HG02884 (cell line): Measurements from ENCODE around the gene OTX2.

ENCODE experiments used
- ATAC-seq: cut with Tn5 transposase; IDR thresholded peaks from one replicate; pipeline ENCODE4 v1.9.1; 2021; ENCODE audit warnings: mild to moderate bottlenecking, moderate library complexity; ENCODE audit not compliant: unreplicated experiment

Gene OTX2

DNA sequence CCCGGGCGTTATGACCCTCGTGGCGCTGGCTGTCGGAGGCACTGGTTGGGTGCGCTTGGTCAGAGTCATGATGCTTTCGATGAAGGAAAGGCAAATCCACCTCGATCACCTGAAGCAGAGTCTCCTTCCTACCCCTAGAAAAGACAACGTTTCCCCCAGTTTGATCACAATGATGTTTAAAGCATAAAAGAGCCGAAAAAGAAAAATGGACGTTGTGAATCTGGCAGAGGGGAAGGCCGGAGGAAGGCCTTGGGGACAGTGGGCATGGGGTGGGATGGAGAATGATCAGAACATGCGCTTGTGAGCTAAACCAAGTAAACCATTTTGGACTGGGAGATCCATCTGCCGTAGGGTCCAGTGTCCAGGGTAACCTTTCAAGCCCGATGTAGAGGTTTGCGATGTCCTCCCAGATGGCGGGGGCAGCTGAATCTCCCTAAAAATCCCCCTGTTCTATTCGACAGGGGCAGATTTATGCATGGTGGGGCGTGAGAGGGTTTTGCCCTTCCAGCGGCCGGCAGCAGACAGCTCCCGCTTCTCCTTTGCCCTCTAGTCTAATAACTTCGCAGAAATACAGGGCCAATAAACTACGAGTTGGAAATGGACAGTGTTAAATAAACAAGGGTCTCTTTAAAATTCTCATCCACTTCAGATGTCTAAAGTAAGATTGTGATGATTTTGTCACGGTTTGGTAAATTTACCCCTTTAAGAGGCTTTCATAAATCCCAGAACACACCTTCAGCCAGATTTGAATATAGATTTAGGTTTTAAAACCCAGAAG is 2.3 kb upstream of the OTX2 start:
- ATAC-seq = no peak

DNA sequence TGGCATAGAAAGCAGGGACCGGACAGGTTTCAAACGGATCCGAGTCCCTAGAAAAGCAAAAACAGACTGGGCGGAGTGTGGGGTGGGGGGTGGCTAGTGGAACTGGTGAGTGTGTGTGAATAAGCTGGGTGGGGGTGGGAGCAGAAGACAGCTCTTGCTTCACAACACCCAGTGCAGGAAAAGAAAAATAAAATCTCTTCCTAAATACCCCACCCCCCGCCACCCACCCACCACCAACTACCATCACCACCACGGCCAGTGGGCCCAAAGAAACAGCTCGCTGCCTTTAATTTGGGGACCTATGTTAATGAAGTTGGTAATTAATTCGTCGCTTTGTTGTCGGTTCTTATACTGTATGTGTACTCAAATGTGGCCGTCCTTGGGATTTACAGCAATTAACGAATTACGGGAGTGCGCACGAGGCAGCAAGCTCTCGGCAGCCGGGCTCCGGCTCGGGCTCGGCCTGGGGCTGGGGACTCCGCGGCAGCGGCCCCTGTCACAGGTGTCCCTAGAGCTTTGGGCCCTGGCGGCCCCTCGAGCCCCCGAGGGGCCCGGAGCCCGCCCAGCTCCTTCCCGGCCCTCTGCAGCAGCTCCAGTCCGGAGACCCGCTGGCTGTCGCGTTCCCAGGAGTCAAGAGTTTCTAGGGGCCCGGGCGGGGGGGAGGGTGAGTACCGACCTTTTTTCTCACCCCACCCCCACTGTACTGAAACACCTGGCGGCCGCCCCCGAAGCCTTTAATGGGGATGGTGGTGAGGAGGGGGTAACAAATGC is 1.5 kb upstream of the OTX2 start:
- no peak for ATAC-seq

DNA sequence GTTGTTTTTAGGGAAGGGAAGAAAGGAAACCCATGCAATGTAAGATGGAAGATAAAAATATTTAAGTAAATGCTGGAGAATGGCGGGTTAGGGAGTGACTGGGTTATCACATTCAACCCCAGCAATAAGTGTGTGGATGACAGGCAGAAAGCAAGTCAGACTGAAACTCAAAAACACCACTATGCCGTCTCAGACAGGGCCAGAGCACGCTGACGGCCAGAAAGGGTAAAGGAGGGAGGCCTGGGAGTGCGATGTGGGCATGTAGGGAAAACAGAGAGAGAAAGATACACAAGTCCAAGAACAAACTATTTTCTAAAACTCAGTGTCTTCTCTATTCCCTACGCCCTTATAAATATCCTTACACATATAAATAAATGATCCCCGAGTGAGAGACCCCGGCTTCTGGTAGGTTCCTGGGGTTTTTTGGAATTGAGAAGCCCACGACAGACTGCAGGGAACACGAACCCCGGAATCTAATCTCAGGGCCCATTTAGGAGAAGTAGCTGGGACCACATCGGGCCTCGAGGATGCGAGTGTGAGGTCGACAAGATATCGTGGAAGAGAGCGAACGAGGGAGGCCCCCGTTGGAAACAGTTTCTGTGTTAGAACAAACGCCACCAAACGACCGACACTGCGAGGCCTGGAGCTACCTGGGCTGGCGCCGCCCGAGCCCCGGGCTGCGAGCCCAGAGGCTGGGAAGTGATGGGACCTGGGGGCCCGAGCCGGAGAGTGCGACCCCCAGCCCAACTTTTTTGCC is 735 bp upstream of the OTX2 start:
- no peak for ATAC-seq

DNA sequence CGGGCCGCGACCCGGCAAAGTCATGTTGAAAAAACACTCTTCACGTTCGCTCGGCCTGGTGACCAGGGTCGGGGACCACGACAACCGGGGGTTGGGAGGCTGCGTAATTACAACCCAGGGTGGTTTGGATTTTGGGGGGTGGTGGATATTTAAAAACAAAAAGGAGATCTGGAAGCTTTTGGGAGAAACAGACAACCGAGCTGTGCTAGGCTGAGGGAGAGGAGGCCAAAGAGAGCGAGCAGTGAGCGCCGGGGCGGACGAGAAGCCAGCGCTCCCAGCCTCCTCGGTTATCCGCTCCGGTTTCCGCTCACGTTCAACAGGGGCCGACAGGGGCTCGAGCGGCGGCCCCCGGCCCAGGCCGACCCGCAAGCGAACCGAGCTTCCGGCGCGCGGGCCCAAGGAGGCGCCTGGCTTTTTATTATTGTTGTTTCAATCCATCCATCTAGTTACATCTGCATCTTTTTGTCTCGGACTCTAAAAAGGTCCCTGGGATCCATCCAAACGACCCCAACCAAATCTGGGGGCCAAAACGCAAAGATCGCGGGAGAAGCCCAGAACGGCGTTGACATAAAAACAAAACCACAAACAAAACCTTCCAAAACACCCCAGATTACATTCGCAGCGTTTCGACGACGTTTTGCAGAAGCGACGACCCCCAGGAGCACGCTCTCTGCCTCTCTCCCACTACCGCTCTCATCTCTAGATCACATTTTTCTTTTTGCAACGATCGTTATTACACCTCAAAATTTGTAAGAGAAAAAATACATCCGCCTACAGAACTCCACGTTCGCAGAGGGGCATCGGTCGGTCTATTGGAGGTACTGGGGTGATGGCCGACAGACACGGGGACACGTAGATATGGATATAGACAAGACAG is 771 bp downstream of the OTX2 start:
- no peak for ATAC-seq

DNA sequence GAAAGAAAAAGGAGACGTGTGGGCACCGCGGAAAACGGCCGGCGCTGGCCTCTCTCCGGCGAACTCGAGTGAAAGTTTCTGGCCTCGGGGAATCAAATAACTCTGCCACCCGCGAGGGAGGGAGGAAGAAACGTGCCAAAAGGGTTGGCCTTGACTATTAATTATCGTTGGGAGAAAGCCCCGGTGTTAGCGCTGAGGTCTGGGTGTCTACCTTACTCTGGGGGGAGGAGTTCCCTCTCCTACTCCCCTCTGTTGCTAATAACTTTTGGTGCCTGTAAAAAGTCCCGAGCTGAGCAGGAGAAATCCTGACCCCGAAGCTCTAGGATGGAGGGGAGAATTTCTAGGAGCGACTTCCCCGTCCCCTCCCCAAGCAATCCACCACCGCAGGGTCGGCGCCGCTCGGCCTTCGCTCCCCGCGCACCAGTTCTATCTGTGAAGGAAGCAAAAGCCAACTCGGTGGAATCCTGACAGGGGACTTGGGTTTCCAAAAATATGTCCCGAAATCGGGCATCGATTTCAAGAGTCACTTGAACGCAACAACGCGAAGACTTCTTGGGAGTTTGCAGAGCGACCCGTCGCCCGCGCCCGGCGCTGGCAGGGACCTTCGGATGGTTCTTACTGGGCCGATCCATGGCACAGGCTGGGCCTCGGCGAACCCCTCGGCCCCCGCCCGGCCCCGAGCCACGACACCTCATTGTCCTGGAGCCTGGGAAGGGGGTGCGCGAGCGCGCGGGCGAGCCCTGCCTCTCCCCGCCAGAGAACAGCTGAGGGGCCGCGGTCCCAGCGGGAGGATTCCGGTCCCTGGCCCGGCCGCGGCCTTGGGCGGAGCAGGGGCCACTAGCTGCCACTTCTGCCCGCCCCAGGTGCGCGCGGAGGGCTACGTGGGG is 1.7 kb downstream of the OTX2 start:
- ATAC-seq = no peak

DNA sequence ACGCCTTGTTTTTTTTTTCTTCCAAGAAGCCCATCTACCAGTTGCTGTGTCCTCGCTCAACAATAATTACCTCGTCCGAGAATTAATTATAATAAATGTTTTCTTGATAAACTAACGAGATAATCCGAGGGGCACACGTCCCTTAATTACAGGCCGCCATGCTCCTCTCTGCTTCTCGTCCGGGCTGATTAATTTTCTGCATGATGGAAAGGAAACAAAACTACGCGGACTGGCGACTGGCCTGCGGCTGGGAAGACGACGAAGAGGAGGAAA is 2.2 kb downstream of the OTX2 start:
- no peak for ATAC-seq

DNA sequence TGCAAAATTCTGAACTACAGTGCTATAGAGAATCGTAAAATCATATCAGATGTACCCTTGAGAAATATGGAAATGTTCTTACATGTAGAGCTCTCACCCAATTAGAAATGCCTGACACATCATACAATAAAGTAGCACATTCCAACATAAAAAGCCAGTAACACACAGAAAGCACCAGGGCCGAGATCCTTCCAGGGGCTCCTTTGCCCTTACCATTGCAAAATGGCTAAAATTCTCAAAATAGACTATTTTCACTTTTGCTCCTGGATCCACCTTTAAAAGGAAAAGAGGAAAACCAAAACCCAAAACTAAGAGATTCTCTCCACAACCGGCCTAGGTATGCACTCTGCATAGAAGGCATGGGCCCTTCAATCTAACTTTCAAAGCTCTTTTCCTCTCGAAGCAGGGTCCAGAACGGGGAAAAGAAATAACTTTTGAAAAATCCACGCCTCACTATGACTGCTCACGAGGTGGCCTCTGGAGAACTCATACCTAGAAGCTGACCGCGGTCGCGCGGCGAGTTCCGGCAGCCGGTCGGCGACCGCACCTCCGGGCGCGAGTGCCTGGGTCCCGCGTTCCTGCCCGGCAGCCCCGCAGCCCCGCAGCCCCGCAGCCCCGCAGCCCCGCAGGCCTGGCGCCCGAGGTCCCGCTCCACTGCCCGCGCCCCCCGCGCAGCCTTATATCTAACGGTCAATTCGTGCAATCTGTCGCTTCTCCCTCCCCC is 2.7 kb downstream of the OTX2 start:
- no peak for ATAC-seq

DNA sequence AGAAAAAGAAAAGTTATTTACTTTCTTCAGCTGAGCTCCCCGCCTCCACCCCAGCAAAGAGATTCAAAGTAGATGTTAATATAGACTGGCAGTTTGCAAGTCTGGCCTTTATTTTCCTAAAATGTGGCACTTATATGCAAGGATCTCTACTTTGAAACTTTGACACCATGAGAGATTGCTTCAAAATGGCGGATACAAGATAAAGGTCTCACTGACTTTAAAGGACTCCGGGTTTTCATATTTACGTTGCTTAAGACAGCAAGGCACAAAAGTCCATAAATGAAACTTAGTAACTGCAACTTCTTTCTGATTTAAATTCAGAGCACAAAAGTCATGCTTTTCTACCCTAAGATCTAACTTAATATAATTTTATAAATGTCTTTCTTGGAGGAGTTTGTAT is 3.5 kb downstream of the OTX2 start:
- no peak for ATAC-seq

DNA sequence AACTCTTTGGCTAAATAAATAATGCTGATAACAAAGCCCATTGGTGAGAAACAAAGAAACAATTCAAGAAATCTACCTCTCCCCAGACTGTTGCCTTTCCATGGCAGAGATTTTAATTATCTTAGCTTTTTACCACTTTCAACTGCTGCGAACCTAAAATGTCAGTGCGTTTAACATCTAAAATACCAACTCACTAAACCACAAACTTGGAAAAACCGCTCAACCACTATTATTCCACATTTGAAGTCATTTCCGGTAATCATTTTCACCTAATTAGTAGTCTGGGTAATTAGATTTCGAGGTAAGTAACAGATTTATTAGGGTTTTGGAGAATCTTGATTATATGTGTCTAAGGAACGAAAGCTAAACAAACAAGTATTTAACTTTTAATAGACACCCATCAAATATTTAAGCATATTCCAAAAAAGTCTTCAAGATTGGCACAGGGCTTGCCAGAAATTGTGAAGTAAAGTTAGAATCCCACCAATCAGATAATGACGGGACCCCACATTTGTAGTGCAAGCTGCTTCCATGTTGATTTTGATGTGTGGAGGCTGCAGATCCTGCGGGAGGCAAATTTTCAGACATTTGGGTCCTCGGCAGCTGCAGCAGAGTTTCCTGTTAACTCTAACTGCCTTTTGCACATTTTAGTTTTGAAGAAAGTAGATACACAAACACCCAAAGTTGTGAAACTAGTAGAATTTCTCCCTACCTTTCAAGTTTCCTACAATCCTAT is 4.1 kb downstream of the OTX2 start:
- ATAC-seq = no peak

DNA sequence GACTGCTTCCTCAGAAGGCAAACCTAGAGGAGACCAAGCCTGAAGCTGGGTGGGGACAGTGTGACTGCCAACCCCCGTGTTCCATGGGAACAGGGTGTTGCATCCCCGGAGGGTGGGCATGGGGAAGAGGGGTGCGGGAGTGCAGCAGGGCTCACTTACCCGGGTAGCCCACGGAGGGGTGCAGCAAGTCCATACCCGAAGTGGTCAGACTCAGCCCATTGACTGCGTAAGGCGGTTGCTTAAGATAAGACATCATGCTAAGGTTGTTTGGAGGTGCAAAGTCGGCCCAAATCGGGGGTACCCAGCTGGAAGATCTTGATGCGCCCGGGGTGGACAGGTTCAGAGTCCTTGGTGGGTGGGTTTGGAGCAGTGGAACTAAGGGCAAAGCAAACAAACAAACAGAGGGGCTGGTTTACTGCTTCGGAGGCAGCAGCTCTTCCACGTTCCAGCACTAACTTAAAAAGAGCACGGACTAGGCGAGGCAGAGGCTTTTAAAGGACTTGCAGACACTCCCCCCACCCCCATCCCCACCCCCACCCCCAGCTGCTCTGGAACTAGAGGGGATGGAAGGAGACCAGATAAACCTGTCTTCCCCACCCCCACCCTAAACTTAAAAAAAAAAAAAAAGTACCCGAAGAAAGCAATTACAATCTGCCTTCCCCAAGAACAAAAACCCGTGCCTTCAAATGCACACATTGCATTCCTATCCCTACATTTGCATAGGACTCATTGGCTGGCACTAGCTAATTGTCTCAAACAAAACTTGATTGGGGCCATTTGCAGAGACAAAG is 4.9 kb downstream of the OTX2 start:
- ATAC-seq = no peak

DNA sequence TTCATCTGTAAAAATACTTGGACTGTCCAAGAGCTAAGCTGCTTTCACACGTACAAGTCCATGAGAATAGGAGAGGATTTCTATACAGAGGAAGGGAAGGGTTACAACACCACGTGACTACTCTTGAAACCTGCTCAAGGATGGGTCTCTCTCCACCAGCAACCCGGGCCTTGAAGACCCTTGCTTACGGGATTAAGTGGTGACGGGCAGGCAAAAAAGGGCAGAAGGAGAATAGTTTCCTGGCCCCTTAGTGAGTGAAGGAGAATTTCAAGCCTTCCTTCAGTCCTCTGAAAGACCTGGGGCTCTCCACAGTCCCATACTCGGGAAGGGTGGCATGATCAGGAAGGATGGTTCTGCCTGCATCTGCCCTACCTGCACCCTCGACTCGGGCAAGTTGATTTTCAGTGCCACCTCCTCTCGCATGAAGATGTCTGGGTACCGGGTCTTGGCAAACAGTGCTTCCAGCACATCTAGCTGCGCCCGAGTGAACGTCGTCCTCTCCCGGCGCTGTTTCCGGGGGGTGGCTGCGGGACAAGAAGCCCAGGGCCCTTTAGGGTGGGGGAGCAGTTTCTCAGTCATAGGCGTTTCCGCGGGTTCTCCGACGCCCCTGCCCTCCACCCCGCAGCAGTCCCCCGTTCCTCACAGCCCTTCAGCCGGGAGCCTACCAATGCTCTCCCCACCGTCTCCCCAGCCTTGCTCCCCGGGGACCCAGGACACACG is 6.3 kb downstream of the OTX2 start:
- ATAC-seq = no peak

DNA sequence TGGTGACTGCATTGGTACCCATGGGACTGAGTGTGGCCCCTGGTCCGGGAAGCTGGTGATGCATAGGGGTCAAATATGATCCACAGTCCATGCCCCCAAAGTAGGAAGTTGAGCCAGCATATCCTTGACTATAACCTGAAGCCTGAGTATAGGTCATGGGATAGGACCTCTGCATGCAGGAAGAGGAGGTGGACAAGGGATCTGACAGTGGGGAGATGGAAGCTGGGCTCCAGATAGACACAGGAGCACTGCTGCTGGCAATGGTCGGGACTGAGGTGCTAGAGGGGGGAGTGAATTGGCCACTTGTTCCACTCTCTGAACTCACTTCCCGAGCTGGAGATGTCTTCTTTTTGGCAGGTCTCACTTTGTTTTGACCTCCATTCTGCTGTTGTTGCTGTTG is 8.4 kb downstream of the OTX2 start:
- ATAC-seq = no peak

DNA sequence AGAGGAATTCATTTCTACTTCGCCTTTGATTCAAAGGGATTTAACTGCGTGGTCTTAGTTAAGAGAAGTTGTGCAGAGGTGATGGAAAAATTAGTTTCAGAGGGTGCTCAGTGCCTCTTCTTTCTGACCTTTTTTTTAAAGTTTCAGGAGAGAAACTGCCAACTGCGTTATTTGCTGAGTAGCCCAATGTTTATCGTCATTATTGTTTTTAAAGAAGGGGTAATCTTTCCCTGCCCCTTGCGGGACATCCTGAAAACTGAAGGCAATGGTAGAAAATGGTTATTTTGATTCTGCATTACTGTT is 11.0 kb downstream of the OTX2 start:
- ATAC-seq = no peak

DNA sequence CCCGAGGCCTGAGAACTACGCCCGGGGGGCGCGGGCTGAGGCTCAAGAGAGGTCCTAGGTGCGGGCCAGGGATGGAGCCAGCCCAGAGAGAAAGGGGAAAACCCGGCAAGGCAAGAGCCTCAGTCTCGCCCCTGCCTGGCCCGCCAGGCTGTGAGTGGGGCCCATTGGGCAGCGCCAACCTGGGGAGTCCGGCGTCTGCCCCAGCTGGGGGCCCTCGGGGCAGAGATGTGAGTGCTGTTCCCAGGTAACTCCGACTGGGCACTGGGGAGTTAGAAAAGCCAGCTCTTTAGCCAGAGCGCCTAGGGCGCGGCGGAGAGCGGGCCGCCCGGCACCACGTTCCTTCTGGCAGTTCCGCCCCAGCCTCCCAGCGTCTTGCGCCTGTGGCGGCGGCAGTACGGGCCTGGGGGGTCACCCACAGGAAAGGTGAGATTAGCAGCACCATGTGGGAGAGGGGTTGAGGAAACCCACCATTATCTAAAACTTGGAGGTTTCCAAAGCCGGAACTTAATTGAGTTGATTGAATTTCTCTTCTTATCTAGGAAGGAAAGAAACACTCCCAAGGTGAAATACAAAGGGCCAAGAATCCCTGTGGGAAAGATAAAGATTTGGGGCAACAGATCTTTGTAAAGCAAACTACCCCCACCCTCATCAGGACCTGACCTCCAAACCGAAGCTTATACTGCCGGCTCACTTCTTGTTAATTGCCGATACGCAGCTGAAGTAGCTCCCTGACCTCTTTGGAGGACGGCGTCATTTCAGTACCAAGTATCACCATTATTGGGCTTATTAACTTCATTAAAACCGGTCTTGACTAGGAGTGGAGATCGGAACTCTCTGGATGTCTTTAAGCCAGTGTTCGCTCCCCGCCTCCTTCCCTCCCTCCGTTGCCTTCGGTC is 11.6 kb downstream of the OTX2 start:
- ATAC-seq = no peak

DNA sequence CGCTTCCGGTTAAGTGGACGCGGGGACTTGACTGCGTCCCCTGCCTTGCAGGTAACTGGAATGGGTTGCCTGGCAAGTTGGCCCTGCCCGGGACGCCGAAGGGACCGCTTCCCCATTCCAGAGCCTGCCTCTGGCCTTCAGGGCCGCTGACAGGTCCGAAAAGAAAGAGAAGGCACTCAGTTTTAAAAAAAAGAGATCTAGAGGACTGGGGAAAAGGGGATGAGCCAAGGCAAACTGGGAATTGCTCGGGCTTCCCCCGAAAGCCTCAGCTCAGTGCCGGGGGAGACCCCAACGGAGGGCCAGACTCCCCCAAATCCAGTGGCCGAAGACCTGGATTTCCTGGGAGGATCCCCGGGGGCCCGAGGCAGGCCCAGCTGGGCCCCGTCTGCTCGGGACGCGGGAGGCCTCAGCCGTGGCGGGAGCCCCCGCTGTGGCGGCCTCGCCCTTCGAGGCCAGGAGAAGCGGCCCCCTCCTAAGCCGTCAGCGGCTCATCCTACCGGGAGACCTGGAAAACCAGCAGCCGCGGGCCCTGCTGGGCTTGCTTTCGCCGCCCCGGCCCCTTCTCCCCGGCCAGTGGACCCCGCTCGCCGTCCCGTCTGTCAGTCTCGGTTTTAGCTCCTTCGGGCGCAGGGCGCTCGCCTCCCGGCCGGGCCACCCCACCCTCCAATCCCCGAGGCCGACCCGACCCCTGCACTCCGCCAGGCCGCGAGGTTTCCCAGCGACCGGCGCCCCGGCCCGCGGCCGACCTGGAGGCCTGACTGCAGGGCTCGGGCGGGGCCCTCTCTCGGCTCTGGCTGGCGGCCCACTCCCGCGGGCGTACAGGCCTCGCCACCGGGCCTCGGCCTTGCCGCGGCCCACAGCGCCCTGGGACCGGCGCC is 12.5 kb downstream of the OTX2 start:
- no peak for ATAC-seq
